SKM-1 treated with dmso at 0.1 percent for 144 hours (cell line): ENCODE results near the gene DPP6.

Experiments used
- DNase-seq: peaks from one replicate; lab custom pipeline; 2025; ENCODE audit not compliant: unreplicated experiment; lab: John Stamatoyannopoulos, UW

DPP6 gene

GRCh38 chr7:154844955-154845354 lies 792.8 kb downstream of the DPP6 start:
- DNase-seq: no peak

- DNase-seq: no peak
These were observed 796.3 kb downstream of the DPP6 start for GRCh38 chr7:154848464-154848863.

GRCh38 chr7:154852205-154852604 lies 800.0 kb downstream of the DPP6 start:
- DNase-seq: no peak

- no peak for DNase-seq
These were observed 801.0 kb downstream of the DPP6 start for GRCh38 chr7:154853063-154853726.

- no peak for DNase-seq
These were observed 801.5 kb downstream of the DPP6 start for GRCh38 chr7:154853727-154854095.

- DNase-seq: no peak
These were observed 802.6 kb downstream of the DPP6 start for GRCh38 chr7:154854836-154855235.

GRCh38 chr7:154855366-154855765 lies 803.2 kb downstream of the DPP6 start:
- DNase-seq: no peak

- DNase-seq: no peak
These were observed 804.5 kb downstream of the DPP6 start for GRCh38 chr7:154856733-154857132.

GRCh38 chr7:154857240-154857639 lies 805.0 kb downstream of the DPP6 start:
- DNase-seq: no peak

GRCh38 chr7:154857728-154858681 lies 805.8 kb downstream of the DPP6 start:
- DNase-seq: no peak

- no peak for DNase-seq
These were observed 806.8 kb downstream of the DPP6 start for GRCh38 chr7:154858836-154859537.

GRCh38 chr7:154859747-154860620 lies 807.8 kb downstream of the DPP6 start:
- DNase-seq: no peak

GRCh38 chr7:154860621-154861375 lies 808.6 kb downstream of the DPP6 start:
- DNase-seq: no peak

GRCh38 chr7:154861589-154861988 lies 809.4 kb downstream of the DPP6 start:
- DNase-seq: no peak

GRCh38 chr7:154862153-154862791 lies 810.1 kb downstream of the DPP6 start:
- no peak for DNase-seq

GRCh38 chr7:154863766-154864522 lies 811.7 kb downstream of the DPP6 start:
- no peak for DNase-seq

- no peak for DNase-seq
These were observed 812.3 kb downstream of the DPP6 start for GRCh38 chr7:154864523-154864891.

GRCh38 chr7:154865984-154866685 lies 813.9 kb downstream of the DPP6 start:
- no peak for DNase-seq
